GM13977 (cell line): ENCODE data around the gene RBM19.

Experiments
- DNase-seq: peaks from one replicate; pipeline ENCODE4 v3.0.0; 2012; ENCODE audit warnings: low spot score
- in situ Hi-C: fragments of 300-500 bp; cut with MboI; formaldehyde crosslinking; loops from one replicate; pipeline ENCODE4 v1.12.0; 2022; ENCODE audit warnings: low sequenced_read_pairs, low pct_unique_long_range_greater_than_20kb, mixed read lengths, inconsistent platforms; ENCODE audit not compliant: unreplicated experiment
- TF ChIP-seq, protein P1 (sequence below): IDR thresholded peaks from 2 replicates; pipeline ENCODE4 v1.5.1; 2012; ENCODE audit warnings: mild to moderate bottlenecking, control low read depth; ENCODE audit not compliant: insufficient read depth; ENCODE audit errors: extremely low read depth, missing control alignments

RBM19 gene

GRCh38 chr12:113794774-113795173 lies 171.4 kb downstream of the RBM19 start:
- TF ChIP-seq, protein P1, sequence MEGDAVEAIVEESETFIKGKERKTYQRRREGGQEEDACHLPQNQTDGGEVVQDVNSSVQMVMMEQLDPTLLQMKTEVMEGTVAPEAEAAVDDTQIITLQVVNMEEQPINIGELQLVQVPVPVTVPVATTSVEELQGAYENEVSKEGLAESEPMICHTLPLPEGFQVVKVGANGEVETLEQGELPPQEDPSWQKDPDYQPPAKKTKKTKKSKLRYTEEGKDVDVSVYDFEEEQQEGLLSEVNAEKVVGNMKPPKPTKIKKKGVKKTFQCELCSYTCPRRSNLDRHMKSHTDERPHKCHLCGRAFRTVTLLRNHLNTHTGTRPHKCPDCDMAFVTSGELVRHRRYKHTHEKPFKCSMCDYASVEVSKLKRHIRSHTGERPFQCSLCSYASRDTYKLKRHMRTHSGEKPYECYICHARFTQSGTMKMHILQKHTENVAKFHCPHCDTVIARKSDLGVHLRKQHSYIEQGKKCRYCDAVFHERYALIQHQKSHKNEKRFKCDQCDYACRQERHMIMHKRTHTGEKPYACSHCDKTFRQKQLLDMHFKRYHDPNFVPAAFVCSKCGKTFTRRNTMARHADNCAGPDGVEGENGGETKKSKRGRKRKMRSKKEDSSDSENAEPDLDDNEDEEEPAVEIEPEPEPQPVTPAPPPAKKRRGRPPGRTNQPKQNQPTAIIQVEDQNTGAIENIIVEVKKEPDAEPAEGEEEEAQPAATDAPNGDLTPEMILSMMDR: no peak
- DNase-seq: no peak
- in situ Hi-C loops: no loop called here

DNA sequence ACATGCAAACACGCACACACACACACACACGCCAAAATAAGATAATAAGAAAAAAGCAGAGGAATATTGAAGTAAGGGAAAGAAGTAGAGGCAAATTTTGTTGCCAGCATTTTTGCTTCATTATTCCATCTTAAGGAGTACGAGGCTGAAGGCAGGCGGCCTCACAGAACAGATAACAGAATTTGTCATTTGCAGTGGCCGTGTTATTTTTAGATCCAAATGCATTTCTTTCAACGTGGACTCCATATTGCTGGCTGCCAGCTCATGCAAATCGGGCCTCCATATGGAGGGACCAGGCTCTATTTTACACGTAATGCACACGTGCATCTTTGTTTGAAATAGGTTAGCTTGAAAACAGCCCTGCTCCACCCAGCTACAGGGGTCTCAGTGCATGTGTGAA lies 172.9 kb downstream of the RBM19 start:
- DNase-seq: no peak
- in situ Hi-C loops: no loop called here
- TF ChIP-seq, protein P1: no peak

- in situ Hi-C loops: no loop called here
- TF ChIP-seq, protein P1: no peak
- no peak for DNase-seq
Observed at GRCh38 chr12:113792450-113792849, 173.7 kb downstream of the RBM19 start.

DNA sequence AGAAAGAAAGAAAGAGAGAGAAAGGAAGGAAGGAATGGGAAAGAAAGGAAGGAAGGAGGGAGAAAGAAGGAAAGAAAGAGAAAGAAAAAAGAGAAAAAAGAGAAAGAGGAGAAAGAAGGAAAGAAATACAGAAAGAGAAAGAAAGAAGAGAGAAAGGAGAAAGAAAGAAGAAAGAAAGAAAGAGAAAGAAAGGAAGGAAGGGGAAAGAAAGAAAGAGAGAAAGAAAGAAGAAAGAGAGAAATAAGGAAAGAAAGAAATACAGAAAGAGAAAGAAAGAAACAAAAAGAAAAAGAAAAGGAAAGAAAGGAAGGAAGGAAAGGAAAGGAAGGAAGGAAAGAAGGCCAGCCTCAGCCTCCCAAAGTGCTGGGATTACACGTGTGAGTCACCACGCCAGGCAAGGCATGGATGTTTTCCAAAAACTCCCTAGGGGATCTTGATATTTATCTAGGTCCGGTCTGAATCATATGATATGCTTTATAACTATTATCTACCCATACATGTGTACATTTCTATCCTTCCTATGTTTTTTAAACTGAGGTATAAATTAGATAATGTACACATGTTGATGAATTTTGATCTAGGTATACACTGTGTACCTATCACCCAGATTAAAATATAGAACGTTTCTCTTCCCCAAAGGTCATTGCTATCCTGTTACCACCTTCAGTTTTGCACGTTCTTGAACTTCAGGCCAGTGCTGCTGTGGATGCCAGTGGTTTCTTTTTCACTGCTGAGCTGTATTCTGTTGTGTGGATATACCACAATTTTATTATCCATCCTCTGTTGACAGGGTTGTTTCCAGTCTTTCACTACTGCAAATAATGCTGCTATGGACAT lies 177.9 kb downstream of the RBM19 start:
- DNase-seq: no peak
- TF ChIP-seq, protein P1: no peak
- in situ Hi-C loops: no loop called here

GRCh38 chr12:113786107-113786506 lies 180.0 kb downstream of the RBM19 start:
- in situ Hi-C loops: no loop called here
- DNase-seq: no peak
- TF ChIP-seq, protein P1: no peak

DNA sequence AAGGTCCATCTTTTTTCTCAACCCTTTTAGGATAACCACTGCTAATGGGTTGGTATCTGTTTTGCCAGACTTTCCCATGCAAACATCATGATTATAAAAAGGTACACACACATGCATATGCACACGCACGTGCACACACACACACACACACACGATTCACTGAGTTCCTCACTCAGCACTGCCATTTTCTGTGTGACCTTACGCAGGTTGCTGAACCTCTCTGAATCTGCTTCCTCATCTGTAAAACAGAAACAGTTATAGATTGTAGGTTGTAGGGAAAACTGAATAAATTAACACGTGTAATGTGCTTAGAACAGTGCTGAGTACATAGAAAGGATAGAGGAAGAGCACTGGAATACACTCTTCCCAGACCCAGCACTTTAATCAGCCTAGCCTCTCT lies 182.3 kb downstream of the RBM19 start:
- in situ Hi-C loops: no loop called here
- DNase-seq: no peak
- TF ChIP-seq, protein P1: no peak

DNA sequence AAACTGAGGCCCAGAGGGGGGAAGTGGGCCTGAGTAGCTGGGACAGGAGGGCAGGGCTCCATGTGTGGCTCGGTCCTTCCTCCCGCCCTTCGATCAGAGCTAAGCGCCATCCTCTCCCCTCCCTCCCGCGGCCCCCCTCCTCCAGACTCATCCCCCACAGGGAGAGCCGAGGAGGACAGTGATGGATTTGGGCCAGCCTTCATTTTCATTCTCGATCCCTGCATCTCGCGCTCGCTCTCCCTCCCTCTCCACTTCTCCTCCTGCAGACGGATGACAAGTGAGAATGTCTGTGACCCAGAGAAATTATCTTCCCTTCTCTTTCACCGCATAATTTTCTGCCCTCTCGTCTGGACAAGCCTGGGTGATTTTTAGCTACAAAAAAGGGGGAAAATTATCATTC lies 183.3 kb downstream of the RBM19 start:
- in situ Hi-C loops: no loop called here
- no peak for DNase-seq
- TF ChIP-seq, protein P1: no peak
